ENCODE results near the gene MKLN1.

DNA sequence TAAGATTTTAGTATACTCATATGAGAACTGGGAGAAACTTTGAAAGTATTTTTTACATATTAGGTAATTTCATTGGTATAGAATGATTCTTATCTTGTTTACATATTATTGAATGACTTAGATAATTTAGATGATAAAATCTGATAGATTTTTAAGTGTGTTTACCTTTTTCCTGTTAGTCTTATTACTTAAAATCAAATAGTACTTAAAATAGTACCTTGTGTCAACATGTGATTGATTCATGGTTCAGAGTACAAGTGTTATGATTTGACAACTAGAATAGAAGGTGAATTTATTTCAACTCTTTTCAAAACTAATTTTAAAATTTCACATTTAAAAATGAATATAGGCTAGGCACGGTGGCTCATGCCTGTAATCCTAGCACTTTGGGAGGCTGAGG lies 4.1 kb downstream of the MKLN1 start:
- TF ChIP-seq, protein P1, sequence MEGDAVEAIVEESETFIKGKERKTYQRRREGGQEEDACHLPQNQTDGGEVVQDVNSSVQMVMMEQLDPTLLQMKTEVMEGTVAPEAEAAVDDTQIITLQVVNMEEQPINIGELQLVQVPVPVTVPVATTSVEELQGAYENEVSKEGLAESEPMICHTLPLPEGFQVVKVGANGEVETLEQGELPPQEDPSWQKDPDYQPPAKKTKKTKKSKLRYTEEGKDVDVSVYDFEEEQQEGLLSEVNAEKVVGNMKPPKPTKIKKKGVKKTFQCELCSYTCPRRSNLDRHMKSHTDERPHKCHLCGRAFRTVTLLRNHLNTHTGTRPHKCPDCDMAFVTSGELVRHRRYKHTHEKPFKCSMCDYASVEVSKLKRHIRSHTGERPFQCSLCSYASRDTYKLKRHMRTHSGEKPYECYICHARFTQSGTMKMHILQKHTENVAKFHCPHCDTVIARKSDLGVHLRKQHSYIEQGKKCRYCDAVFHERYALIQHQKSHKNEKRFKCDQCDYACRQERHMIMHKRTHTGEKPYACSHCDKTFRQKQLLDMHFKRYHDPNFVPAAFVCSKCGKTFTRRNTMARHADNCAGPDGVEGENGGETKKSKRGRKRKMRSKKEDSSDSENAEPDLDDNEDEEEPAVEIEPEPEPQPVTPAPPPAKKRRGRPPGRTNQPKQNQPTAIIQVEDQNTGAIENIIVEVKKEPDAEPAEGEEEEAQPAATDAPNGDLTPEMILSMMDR (IDR thresholded peaks at IDR 0.05; ENCODE audit: low read depth, low read length, missing input control): no peak
- TF ChIP-seq, protein P2, sequence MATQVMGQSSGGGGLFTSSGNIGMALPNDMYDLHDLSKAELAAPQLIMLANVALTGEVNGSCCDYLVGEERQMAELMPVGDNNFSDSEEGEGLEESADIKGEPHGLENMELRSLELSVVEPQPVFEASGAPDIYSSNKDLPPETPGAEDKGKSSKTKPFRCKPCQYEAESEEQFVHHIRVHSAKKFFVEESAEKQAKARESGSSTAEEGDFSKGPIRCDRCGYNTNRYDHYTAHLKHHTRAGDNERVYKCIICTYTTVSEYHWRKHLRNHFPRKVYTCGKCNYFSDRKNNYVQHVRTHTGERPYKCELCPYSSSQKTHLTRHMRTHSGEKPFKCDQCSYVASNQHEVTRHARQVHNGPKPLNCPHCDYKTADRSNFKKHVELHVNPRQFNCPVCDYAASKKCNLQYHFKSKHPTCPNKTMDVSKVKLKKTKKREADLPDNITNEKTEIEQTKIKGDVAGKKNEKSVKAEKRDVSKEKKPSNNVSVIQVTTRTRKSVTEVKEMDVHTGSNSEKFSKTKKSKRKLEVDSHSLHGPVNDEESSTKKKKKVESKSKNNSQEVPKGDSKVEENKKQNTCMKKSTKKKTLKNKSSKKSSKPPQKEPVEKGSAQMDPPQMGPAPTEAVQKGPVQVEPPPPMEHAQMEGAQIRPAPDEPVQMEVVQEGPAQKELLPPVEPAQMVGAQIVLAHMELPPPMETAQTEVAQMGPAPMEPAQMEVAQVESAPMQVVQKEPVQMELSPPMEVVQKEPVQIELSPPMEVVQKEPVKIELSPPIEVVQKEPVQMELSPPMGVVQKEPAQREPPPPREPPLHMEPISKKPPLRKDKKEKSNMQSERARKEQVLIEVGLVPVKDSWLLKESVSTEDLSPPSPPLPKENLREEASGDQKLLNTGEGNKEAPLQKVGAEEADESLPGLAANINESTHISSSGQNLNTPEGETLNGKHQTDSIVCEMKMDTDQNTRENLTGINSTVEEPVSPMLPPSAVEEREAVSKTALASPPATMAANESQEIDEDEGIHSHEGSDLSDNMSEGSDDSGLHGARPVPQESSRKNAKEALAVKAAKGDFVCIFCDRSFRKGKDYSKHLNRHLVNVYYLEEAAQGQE (IDR thresholded peaks at IDR 0.05): no peak
- peak in 1 of 2 donors; percentile 11 for TF ChIP-seq RAD21 (IDR thresholded peaks at IDR 0.05)
- no peak for TF ChIP-seq NR2F2 (IDR thresholded peaks at IDR 0.05)
- peak; percentile 20 to 43 for TF ChIP-seq JUND (IDR thresholded peaks at IDR 0.05)
- TF ChIP-seq, protein P3, sequence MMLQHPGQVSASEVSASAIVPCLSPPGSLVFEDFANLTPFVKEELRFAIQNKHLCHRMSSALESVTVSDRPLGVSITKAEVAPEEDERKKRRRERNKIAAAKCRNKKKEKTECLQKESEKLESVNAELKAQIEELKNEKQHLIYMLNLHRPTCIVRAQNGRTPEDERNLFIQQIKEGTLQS (IDR thresholded peaks at IDR 0.05): no peak
- TF ChIP-seq, protein P4, sequence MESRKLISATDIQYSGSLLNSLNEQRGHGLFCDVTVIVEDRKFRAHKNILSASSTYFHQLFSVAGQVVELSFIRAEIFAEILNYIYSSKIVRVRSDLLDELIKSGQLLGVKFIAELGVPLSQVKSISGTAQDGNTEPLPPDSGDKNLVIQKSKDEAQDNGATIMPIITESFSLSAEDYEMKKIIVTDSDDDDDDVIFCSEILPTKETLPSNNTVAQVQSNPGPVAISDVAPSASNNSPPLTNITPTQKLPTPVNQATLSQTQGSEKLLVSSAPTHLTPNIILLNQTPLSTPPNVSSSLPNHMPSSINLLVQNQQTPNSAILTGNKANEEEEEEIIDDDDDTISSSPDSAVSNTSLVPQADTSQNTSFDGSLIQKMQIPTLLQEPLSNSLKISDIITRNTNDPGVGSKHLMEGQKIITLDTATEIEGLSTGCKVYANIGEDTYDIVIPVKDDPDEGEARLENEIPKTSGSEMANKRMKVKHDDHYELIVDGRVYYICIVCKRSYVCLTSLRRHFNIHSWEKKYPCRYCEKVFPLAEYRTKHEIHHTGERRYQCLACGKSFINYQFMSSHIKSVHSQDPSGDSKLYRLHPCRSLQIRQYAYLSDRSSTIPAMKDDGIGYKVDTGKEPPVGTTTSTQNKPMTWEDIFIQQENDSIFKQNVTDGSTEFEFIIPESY (IDR thresholded peaks at IDR 0.05): no peak
- no peak for TF ChIP-seq EGR1 (IDR thresholded peaks at IDR 0.05; ENCODE audit: low read depth in 2 of 2)
- TF ChIP-seq GABPA (IDR thresholded peaks at IDR 0.05 in 1 of 2, conservative IDR thresholded peaks at IDR 0.05 in 1 of 2): no peak
- no peak for TF ChIP-seq TAF1 (conservative IDR thresholded peaks at IDR 0.05)
- no peak for TF ChIP-seq SP1 (IDR thresholded peaks at IDR 0.05)
- no peak for TF ChIP-seq YY1 (IDR thresholded peaks at IDR 0.05)
